Neural cell (in vitro differentiated cells): ENCODE data around the gene HAP1. TPM values are rescaled to one million over a fixed set of nuclear protein-coding genes. Genes with fewer than 3 reads are reported as not detected.
A peak's percentile ranks its signal among the peaks of the same experiment; 100 is the strongest.

Experiments used
- H2AFZ ChIP-seq: fragments of 200-600, 300-800 bp; sonication (generic), shearing (Covaris generic); 2 replicates; pipeline ENCODE4 v1.6.0; 2014; ENCODE audit warnings: low read depth, mild to moderate bottlenecking, antibody characterized with exemption, low read length, moderate library complexity
- H3F3A ChIP-seq: fragments of 200-600 bp; shearing (Covaris generic); 2 replicates; pipeline ENCODE4 v1.6.1; 2016; ENCODE audit warnings: mild to moderate bottlenecking, moderate library complexity, mixed read lengths, antibody characterized with exemption, low read length; ENCODE audit not compliant: insufficient read depth, poor library complexity, severe bottlenecking
- H3K27ac ChIP-seq: fragments of 200-600, 300-800 bp; sonication (generic), shearing (Covaris generic); 2 replicates; pipeline ENCODE4 v1.5.1; 2014; ENCODE audit warnings: mild to moderate bottlenecking, low read length, moderate library complexity
- H3K27me3 ChIP-seq: fragments of 300-800, 200-600 bp; sonication (generic), shearing (Covaris generic); 2 replicates; pipeline ENCODE4 v1.6.0; 2014; ENCODE audit warnings: mild to moderate bottlenecking, low read depth, low read length, moderate library complexity; ENCODE audit not compliant: insufficient read depth
- H3K36me3 ChIP-seq: fragments of 300-800, 200-600 bp; sonication (generic), shearing (Covaris generic); 2 replicates; pipeline ENCODE4 v1.5.1; 2014; ENCODE audit warnings: mild to moderate bottlenecking, antibody characterized with exemption, low read length, moderate library complexity; ENCODE audit not compliant: insufficient read depth
- H3K4me2 ChIP-seq: fragments of 300-800, 200-600 bp; sonication (generic), shearing (Covaris generic); 2 replicates; pipeline ENCODE4 v1.6.0; 2014; ENCODE audit warnings: mild to moderate bottlenecking, low read length
- H3K4me3 ChIP-seq: fragments of 300-800, 200-600 bp; sonication (generic), shearing (Covaris generic); 2 replicates; pipeline ENCODE4 v1.5.1; 2014; ENCODE audit warnings: mild to moderate bottlenecking, low read length, moderate library complexity
- H3K79me2 ChIP-seq: fragments of 200-600 bp; shearing (Covaris generic); replicated peaks from 2 replicates; pipeline ENCODE4 v1.6.0; 2014; ENCODE audit warnings: mild to moderate bottlenecking, low read length, moderate library complexity; ENCODE audit not compliant: insufficient read depth
- H3K9ac ChIP-seq: fragments of 300-800, 200-600 bp; sonication (generic), shearing (Covaris generic); 2 replicates; pipeline ENCODE4 v1.6.1; 2016; ENCODE audit warnings: mild to moderate bottlenecking, low read length, mixed read lengths
- H3K9me2 ChIP-seq: fragments of 200-600 bp; shearing (Covaris generic); 2 replicates; pipeline ENCODE4 v1.6.1; 2016; ENCODE audit warnings: mild to moderate bottlenecking, low read length, mixed read lengths; ENCODE audit not compliant: insufficient read depth
- H3K9me3 ChIP-seq: fragments of 200-600, 300-800 bp; sonication (generic), shearing (Covaris generic); 2 replicates; pipeline ENCODE4 v1.6.1; 2016; ENCODE audit warnings: mild to moderate bottlenecking, mixed run types, low read length, moderate library complexity, mixed read lengths
- H4K20me1 ChIP-seq: fragments of 200-600 bp; shearing (Covaris generic); 2 replicates; pipeline ENCODE4 v1.6.1; 2016; ENCODE audit warnings: mild to moderate bottlenecking, mixed run types; ENCODE audit not compliant: insufficient read depth
- EP300 ChIP-seq: fragments of 450-650 bp; conservative IDR thresholded peaks from 2 replicates; pipeline ENCODE4 v1.6.1; 2014; ENCODE audit warnings: antibody characterized with exemption, mild to moderate bottlenecking, moderate library complexity; ENCODE audit not compliant: poor library complexity, severe bottlenecking
- EZH2 ChIP-seq: fragments of 200-600, 300-800 bp; shearing (Covaris generic), sonication (generic); IDR thresholded peaks from 2 replicates; pipeline ENCODE4 v1.6.1; 2014; ENCODE audit warnings: antibody characterized with exemption, low read length, borderline replicate concordance, mild to moderate bottlenecking; ENCODE audit not compliant: insufficient read depth, poor library complexity, severe bottlenecking
- MXI1 ChIP-seq: fragments of 450-650 bp; conservative IDR thresholded peaks from 2 replicates; pipeline ENCODE4 v1.6.1; 2014; ENCODE audit warnings: antibody characterized with exemption, mild to moderate bottlenecking; ENCODE audit not compliant: poor library complexity, severe bottlenecking
- POLR2AphosphoS5 ChIP-seq: IDR thresholded peaks from 2 replicates; pipeline ENCODE4 v1.6.1; 2012
- RAD21 ChIP-seq: fragments of 450-650 bp; conservative IDR thresholded peaks from 2 replicates; pipeline ENCODE4 v1.6.1; 2014; ENCODE audit warnings: antibody characterized with exemption, mild to moderate bottlenecking, moderate library complexity
- SMC3 ChIP-seq: fragments of 450-650 bp; conservative IDR thresholded peaks from 2 replicates; pipeline ENCODE4 v1.6.1; 2014; ENCODE audit warnings: antibody characterized with exemption, mild to moderate bottlenecking, moderate library complexity; ENCODE audit not compliant: poor library complexity
- polyA plus RNA-seq: library from polyadenylated mRNA; depleted of rRNA; stranded (reverse); fragments of >200 nt; gene quantifications from 2 replicates; pipeline ENCODE4 v1.2.3, GENCODE V29; 2014
- TF ChIP-seq, protein P1 (sequence below): IDR thresholded peaks from 2 replicates; pipeline ENCODE4 v1.6.1; 2012; ENCODE audit warnings: borderline replicate concordance
- TF ChIP-seq, protein P2 (sequence below): fragments of 450-650 bp; IDR thresholded peaks from 2 replicates; pipeline ENCODE4 v1.5.1; 2014; ENCODE audit warnings: antibody characterized with exemption, mild to moderate bottlenecking, moderate library complexity; ENCODE audit not compliant: poor library complexity, severe bottlenecking

HAP1 gene
- polyA plus RNA-seq, 1 donor from 2014 or later: 0.79 TPM

DNA sequence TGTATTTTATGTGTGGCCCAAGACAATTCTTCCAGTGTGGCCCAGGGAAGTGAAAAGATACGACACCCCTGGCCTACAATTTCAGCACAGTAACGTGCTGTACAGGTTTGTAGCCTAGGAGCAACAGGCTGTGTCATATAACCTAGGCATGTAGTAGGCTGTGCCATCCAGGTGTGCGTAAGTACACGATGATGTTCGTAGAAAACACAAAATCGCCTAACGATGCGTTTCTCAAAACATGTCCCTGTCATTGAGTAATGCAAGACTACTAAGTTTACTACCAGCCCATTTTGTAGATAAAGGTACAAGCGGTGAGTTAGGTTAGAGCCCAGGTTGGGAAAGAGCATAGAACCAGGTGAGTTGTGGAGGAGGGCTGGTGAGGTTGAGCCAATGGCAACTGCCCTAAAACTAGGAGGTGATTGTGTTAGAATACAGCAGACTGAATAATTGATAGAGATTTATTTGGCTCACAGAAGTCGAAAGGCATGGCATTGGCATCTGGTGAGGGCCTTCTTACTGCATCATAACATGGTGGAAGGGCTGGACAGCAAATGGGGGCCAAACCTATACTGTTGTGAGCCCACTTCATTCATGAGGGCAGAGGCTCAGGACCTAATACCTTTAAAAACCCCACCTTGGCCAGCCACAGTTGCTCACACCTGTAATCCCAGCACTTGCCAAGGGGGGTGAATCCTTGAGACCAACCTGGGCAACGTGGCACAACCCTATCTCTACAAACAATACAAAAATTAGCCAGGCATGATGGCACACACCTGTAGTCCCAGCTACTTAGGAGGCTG is 41.5 kb downstream of the HAP1 start:
- peak; percentile 16 for TF ChIP-seq POLR2AphosphoS5
- TF ChIP-seq, protein P1, sequence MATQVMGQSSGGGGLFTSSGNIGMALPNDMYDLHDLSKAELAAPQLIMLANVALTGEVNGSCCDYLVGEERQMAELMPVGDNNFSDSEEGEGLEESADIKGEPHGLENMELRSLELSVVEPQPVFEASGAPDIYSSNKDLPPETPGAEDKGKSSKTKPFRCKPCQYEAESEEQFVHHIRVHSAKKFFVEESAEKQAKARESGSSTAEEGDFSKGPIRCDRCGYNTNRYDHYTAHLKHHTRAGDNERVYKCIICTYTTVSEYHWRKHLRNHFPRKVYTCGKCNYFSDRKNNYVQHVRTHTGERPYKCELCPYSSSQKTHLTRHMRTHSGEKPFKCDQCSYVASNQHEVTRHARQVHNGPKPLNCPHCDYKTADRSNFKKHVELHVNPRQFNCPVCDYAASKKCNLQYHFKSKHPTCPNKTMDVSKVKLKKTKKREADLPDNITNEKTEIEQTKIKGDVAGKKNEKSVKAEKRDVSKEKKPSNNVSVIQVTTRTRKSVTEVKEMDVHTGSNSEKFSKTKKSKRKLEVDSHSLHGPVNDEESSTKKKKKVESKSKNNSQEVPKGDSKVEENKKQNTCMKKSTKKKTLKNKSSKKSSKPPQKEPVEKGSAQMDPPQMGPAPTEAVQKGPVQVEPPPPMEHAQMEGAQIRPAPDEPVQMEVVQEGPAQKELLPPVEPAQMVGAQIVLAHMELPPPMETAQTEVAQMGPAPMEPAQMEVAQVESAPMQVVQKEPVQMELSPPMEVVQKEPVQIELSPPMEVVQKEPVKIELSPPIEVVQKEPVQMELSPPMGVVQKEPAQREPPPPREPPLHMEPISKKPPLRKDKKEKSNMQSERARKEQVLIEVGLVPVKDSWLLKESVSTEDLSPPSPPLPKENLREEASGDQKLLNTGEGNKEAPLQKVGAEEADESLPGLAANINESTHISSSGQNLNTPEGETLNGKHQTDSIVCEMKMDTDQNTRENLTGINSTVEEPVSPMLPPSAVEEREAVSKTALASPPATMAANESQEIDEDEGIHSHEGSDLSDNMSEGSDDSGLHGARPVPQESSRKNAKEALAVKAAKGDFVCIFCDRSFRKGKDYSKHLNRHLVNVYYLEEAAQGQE: no peak
- Histone ChIP-seq H3K9me2 (no peaks in the 10 kb centered on the region), H4K20me1 (peaks cover 22% of the 10 kb centered on the region), H3K79me2 (peaks cover 19% of the 10 kb centered on the region), H3K4me3 (no peak overlapping the region), H3F3A (peaks cover 2% of the 10 kb centered on the region), H3K4me2 (no peak overlapping the region), H3K27ac (no peak overlapping the region), H3K9ac (no peak overlapping the region), H3K36me3 (peaks cover 19% of the 10 kb centered on the region), H3K27me3 (no peaks in the 10 kb centered on the region), H3K9me3 (no peaks in the 10 kb centered on the region), H2AFZ (no peak overlapping the region)

DNA sequence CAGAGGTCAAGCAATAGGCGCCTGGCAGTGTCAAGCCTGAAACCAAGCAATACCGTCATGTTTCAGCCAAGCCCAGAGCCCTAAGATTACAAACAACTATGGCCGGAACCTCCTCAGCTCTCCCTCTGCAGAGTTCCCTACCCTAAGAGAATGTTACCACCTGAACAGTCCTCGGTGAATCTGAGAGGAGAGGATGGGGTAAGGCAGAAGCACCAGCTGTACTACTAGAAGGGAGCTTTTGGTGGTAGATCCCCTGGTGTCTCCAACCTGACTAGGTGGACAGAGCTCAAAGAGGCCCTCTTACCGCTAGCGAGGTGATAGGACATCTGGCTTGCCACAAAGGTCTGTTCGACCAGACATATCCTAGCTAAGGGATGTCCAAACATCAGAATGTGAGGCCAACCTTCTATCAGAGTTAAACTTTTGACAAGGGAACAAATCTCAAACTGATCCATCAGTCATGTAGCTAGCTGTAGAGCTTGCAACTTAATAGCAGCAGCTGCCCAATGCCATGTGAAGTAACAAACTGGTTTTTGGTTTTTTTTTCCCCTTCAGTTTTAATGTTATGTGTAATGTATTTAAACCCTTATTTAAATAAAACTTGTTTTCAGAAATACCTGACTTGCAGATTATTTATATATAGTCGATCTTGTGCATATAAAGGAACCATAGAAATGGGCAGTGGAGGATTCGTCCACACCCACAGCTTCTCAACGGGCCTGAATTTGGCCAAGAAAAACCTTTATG is 43.2 kb downstream of the HAP1 start:
- H3K4me2 ChIP-seq: no peak overlapping the region
- H3K27ac ChIP-seq: no peak overlapping the region
- peaks cover 22% of the 10 kb centered on the region for H4K20me1 ChIP-seq
- peaks cover 19% of the 10 kb centered on the region for H3K36me3 ChIP-seq
- peak overlapping the region; percentile 100 for H3K9ac ChIP-seq
- H3K4me3 ChIP-seq: peak overlapping the region; percentile 95
- H3K79me2 ChIP-seq: peaks cover 19% of the 10 kb centered on the region
- TF ChIP-seq EZH2: no peak
- no peak overlapping the region for H2AFZ ChIP-seq
- H3F3A ChIP-seq: peaks cover 3% of the 10 kb centered on the region
- H3K27me3 ChIP-seq: no peaks in the 10 kb centered on the region
- H3K9me2 ChIP-seq: no peaks in the 10 kb centered on the region
- H3K9me3 ChIP-seq: no peaks in the 10 kb centered on the region

DNA sequence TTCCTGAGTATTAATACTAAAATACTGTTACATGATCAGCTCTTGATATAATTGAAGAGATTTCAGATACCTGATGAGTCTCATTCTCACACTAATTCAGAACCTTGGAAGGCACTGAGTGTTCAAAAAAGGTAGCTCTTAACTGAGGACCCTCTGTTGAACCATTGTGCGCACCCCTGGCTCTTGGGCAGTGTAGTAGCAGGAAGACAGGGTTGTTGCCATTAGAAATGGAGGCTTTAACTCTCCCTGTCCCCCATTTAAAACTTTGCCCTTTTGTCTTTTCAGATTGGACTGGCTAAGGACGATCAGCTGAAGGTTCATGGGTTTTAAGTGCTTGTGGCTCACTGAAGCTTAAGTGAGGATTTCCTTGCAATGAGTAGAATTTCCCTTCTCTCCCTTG is 43.9 kb downstream of the HAP1 start:
- TF ChIP-seq, protein P1: no peak
- TF ChIP-seq, protein P2, sequence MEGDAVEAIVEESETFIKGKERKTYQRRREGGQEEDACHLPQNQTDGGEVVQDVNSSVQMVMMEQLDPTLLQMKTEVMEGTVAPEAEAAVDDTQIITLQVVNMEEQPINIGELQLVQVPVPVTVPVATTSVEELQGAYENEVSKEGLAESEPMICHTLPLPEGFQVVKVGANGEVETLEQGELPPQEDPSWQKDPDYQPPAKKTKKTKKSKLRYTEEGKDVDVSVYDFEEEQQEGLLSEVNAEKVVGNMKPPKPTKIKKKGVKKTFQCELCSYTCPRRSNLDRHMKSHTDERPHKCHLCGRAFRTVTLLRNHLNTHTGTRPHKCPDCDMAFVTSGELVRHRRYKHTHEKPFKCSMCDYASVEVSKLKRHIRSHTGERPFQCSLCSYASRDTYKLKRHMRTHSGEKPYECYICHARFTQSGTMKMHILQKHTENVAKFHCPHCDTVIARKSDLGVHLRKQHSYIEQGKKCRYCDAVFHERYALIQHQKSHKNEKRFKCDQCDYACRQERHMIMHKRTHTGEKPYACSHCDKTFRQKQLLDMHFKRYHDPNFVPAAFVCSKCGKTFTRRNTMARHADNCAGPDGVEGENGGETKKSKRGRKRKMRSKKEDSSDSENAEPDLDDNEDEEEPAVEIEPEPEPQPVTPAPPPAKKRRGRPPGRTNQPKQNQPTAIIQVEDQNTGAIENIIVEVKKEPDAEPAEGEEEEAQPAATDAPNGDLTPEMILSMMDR: no peak
- TF ChIP-seq EP300 (no peak), POLR2AphosphoS5 (no peak), SMC3 (no peak), RAD21 (no peak), MXI1 (no peak)
- H3K4me3 ChIP-seq: peak overlapping the region; percentile 95
- peaks cover 19% of the 10 kb centered on the region for H3K79me2 ChIP-seq
- H3K27me3 ChIP-seq: no peaks in the 10 kb centered on the region
- no peak overlapping the region for H2AFZ ChIP-seq
- H3K9ac ChIP-seq: peak overlapping the region; percentile 100
- H3K9me2 ChIP-seq: no peaks in the 10 kb centered on the region
- peaks cover 3% of the 10 kb centered on the region for H3F3A ChIP-seq
- H3K36me3 ChIP-seq: peaks cover 19% of the 10 kb centered on the region
- peak overlapping the region; percentile 99 for H3K27ac ChIP-seq
- no peaks in the 10 kb centered on the region for H3K9me3 ChIP-seq
- peaks cover 22% of the 10 kb centered on the region for H4K20me1 ChIP-seq
- peak overlapping the region; percentile 79 for H3K4me2 ChIP-seq
